HG03442 (cell line): ENCODE results near the gene PRAC1.
"Not testable (repeated sequence)": the region's sequence is repeated elsewhere in the genome, so short reads cannot be mapped to it uniquely, and the experiment has no call there.

Experiments
- ATAC-seq: cut with Tn5 transposase; IDR thresholded peaks from one replicate; pipeline ENCODE4 v1.9.1; 2021; ENCODE audit warnings: mild to moderate bottlenecking, moderate library complexity; ENCODE audit not compliant: unreplicated experiment

The PRAC1 gene

DNA sequence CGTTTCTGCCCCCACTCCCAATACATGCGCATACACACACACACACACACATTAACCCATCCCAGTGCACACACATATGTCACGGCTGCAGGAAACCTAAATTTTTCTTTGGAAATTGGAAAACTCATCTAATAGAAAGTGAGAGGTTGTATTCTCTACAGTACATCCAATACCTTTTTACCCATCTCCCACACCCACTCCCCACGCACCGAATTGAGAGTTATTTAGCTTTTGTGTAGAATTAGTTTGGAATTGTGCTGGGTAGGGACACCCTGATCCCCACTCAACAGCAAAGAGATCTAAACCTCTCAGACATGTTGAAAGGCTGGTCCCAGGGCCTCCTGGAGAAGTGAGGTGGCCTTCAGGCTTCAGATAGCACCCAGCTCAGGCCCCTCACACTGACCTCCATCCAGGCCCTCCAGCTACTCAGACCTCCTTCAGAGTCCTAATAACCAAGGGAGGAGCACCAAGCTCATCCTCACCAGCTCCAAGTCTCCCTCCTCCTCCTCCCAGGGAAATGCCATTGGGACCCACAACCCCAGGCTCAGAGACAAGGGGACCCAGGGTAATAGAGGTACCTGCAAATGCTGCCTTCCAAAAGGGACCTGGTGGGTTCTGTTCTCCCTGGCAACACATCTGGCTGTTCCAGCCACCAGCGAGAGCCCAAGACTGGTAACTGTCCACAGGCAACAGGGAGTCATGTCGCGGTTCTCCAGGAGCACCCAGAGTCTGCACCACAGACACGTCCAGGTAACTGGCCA is 5.3 kb upstream of the PRAC1 start:
- no peak for ATAC-seq

DNA sequence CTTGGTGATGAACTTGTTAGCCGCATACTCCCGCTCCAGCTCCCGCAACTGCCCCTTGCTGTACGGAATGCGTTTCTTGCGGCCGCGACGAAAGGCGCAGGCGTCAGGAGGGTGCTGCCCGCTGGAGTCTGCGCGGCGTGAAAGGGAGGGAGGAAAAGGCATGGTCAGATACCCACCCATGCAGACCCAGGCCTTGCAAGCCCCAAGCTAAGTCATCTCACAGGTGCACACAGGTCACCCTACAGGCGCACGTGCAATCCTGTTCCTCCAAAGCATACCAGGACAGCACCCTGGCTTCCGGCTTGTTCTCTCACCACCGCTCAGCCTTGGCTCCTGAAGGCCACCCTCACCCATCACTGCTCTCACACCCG is 4.6 kb upstream of the PRAC1 start:
- no peak for ATAC-seq

DNA sequence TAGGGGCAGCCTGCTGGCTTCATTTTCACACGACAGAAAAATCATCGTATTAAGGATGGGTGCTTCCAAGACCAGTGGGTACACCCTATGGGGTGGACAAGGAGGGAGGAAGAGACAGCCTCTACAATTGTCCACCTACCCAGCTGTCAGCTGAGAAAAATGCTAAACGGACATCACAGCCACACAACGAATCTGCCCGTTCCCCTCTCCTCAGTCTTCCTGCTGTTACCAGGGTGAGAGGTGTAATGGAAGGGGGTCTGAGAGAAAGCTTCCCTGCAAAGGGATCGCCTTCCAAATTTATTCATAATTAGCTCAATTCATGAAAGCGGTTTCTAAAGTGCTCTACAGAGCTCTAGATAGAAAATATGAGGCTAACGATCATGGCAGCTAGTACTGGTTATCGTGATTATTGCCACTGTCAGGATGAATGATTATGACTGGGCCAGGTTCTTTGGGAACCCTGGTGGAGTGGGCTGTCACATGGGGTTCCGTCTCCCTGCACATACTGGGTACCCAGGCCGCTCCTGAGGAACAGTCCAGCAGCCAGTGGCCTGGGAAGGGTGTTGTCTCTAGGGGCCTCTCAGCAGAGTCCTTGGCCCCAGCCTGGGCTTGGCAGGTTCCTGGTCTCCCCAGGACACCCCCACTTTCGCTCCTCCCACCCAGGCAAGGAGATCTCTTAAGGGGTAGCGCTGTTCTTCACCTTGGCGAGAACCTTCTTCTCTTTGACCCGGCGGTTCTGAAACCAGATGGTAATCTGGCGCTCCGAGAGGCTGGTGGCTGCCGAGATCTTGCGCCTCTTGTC is 4.0 kb upstream of the PRAC1 start:
- no peak for ATAC-seq

DNA sequence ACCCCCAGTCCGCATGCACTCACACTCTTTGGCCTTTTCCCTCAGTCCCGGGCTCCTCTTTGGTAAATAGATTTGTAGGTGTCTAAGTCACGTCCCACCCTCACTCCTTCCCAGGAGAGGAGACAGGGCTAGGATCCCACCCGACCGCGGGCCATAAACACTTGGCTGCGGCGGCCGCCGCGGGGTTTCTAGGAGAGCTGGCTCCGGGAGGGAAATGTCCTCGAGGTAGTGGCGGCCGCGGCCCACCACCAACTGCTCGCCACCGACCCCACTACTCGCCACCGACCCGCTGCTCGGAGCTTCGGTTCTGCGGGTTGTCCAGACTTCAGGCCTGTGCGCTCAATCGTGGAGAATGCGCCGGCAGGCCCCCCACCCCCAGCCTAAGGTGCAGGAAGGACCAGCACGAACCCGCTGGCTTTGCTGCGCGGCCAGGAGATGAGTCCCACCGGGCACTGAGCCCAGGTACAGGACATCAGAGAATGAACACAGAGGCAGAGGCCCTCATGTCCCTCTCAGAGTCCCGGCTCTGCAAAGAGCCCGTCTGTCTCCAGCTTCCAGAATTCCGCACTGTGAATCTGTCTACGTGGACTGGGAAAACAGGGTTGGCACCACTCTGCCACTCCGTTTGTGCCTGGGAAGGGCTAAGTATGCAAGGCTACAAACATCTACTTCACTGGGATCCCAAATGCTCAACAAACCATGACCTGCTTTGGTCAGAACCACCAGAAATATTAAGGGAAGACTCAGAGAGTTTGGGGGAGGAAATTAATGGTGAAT is 3.2 kb upstream of the PRAC1 start:
- no peak for ATAC-seq

- no peak for ATAC-seq
These were observed 2.6 kb upstream of the PRAC1 start for GRCh38 chr17:48725004-48725287.

DNA sequence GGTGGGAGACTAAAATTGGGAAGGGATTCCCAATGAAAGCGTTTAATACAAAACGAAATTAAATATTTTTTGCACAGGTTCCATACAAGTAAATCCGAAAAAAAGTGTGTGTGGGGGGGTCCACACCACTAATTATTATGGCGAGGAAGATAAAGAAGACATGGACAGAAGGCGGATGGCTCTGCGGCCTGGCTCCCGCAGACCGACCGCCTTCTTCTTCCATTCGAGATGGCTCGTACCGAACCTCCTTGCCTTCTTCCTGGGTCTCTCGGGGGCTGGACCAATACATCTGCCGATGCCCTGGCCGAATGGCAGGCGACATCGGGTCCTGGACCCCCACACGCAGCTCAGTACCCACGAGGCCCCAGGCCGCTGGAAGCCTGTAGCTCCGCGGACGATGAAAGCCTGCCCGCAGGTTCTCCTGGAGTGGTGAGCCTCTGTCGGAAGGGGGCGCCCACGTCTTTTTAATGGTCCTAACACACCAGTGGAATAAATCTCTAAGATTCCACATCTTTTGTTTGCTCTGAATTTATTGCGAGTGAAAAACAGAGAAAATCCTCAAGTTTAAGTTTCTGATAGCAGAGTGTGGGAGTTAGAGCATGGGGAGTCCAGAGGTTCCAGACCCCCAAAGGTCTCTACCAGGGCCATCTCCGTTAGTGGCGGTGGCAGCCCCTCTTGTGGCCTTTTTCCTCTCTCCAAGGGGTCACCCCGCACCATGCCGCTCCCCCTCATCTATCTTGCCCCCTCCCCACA is 2.1 kb upstream of the PRAC1 start:
- ATAC-seq = no peak

DNA sequence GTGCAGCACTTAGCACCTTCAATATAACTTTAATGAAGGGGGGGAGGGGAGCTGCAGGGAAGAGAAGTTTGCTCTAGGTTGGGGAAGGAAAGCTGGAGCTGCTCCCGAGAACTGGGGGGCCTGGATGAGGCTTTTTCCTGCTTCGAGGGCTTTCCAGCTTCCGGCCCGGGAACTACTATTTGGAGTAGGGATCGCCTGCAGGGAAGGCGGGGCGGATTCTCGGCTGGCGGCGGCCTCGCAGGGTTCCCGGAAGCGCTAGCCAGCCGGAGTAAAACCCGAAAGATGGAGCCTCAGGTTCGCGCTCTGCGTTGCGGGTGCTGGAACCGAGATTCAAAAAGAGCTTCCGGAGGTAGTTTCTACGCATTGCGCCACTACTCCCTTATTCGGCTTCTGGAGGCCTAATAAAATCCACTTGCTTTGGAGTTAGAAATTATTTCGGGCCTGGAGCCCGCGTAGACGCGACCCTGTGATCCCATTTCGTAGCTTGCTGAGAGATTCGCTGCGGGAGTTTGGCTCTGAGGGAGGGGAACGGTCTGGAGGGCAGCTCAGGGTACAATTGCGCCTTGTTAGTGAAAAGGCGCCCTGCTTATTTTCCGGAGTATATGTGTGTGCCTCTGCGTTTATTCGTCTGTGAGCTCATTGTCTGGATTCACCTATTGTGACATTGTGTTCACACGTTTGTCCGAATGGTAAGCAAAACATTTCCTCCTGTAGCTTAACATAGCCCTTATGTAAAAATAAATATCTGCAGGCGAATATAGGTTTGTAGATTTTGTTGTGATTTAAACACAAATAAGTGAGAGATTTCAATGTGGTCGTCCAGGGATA is 1.3 kb upstream of the PRAC1 start:
- ATAC-seq = no peak

DNA sequence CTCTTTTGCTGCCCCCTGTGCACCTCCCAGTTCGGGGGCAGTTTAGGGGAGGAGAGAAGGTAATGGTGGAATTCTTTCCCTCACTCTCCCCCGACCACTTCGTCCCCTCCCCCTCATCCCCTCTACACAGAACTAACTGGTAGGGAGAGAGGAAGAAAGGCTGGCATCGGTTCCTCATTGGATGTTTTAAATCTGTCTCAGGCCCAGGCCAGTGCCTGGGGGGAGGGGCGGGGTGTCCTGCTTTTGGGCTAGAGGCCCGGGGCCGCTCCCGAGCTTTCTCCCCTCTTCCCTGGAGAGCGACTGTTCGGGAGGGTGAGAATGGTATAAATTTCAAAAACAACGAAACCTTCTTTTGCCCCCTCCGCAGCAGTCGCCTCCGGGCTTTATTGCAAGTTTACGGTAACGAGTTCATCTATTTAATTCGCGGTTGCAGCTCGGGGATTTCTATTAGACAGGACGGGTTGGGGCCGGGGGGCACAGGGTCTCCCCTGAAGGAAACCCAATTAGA is 651 bp upstream of the PRAC1 start, which contains the start of gene PRAC2:
TSS of gene PRAC2 (plus strand) at position 271 of the 508 bp plus-strand sequence. CDS start 1,226 bp downstream, outside the sequence.
- ATAC-seq = no peak

GRCh38 chr17:48721009-48721402 is 1.3 kb downstream of the PRAC1 start:
- no peak for ATAC-seq

GRCh38 chr17:48720266-48721008 is 1.9 kb downstream of the PRAC1 start:
- ATAC-seq = no peak

DNA sequence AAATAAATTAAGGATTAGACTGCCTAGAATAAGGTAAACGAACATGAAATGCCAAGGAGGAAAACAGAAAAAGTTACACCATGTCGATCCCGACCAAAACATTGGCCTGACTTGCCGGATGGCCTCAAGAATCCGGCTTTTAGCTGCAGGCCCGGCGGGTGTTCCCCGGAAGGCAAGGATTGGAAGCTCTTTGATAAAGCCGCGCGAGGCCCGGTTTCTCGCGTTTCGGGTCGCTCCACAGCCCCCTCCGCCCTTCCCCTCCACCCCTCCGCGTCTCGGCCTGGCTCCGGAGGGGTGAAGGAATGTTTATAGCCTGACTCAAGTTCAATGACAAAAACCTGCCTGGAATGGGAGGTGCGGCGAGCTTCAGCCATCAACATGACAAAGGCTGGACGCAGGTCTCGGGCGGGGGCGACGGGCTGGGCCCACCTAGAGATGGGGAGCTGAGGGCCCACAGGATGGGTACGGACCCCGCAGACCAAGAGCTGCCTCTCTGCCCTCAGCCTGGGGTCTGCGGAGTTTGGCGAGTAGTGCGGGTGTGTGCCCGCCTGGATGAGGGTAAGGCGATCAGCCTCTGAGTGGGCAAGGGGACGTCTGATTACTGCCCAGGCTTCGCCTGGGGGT is 2.6 kb downstream of the PRAC1 start:
- ATAC-seq = no peak

DNA sequence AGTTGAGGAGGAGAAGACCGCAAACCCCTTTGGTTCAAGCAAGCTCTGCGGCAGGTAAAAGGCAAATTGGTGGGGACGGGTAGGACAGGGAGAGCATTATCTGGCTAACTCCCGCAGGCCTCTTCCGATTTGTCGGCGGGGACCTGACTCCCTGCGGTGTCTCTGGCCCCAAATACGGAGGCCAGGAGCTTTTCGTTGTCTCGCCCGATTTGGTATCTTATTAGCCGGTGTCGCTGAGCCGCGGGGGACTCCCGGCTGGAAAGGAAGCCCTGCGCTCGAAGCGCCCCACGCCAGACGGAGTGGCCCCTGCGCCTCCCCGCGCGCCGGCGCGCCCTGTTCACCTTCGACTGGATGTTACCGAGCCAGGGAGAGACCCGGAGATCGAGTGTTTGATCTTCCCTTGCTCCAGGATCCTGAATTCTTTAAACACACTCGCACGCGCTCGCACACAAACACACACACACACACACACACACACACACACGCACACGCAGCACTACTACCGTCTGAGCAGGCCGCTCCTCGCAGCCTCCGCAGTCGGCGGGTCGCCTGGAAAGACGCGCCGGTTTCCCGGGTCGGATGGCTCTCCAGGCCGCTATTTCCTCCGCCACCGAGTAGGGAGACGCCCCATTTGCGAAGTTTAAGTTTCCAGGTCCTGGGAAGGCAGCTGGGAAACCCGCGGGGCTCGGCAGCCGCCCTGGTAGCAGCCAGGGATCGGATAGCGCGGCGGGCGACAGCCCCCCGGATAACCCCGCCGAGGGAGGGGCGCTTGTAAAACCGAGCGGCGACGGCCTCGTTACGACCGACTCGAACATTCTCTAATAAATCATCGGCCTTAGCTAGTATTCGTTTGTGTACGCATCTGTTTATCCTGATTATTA is 3.3 kb downstream of the PRAC1 start:
- ATAC-seq = no peak

DNA sequence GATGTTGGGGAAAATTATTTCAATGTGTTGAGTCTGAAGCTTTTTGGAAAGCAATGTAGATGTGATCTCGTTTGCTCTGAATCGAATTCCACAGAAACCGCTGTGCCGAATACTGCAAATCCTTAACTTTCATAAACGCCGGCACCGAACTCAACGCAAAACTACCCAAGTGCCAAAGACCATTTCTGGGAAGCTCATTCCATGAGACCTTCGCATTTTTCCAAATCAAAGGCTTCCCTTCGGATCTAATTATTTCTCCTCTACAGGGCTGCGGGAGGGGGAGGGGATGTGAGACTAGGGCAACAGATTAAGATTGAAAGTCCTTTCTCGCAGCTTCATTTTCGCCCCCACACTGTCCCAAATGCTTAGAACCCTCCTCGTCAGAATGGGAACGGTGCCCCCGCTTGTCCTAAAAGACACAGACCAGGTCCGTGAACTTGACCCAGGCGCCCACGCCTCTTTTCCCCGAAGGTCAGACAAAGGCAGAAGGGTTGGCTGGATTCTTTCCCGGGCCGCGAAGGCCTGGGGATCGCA is 4.0 kb downstream of the PRAC1 start:
- ATAC-seq = no peak

DNA sequence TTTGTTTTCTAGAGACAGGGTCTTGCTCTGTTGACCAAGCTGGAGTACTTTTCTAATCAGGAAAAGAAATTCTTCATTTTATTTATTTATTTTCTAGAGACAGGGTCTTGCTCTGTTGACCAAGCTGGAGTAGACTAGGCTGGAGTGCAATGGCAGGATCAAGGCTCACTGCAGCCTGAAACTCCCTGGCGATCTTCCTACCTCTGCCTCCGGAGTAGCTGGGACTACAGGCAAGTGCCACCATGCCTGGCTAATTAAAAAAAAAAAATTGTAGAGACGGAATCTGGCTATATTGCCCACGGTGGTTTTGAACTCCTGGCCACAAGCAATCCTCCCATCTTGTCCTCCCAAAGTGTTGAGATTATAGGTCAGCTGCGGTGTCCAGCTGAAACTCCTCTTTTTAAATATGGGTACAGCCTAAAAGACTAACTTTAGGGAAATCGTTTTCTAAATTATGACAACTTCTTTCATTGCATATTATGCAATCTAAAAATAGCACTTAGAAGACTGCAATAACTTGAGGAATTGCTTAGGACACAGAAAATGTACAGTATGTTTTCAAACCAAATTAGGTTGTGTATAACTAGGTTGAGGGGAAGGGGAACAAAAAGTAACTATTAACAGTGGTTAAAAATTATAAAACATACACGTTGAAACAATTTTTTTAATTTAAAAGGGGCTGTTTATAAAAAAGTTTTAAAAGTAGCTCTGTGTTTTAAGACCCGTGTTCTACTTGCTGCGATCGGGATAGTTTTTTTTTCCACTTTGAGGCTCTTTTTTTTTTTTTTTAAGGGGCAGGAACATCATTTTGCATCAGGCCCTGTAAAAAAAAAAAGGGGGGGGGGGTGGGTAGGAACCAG is 4.7 kb downstream of the PRAC1 start:
- no peak for ATAC-seq

DNA sequence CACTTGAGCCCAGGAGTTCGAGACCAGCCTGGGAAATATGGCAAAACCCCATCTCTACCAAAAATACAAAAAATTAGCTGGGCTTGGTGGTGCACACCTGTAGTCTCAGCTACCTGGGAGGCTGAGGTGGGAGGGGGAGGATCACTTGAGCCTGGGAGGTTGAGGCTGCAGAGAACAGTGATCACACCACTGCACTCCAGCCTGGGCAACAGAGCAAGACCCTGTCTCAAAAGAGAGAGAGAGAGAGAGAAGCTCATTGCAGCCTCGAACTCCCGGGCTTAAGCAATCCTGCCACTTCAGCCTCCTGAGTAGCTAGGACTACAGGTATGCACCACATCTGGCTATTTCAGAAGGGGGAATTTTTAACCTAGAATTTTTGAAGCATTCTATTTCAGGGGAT is 5.8 kb downstream of the PRAC1 start:
- not testable (repeated sequence) for ATAC-seq

DNA sequence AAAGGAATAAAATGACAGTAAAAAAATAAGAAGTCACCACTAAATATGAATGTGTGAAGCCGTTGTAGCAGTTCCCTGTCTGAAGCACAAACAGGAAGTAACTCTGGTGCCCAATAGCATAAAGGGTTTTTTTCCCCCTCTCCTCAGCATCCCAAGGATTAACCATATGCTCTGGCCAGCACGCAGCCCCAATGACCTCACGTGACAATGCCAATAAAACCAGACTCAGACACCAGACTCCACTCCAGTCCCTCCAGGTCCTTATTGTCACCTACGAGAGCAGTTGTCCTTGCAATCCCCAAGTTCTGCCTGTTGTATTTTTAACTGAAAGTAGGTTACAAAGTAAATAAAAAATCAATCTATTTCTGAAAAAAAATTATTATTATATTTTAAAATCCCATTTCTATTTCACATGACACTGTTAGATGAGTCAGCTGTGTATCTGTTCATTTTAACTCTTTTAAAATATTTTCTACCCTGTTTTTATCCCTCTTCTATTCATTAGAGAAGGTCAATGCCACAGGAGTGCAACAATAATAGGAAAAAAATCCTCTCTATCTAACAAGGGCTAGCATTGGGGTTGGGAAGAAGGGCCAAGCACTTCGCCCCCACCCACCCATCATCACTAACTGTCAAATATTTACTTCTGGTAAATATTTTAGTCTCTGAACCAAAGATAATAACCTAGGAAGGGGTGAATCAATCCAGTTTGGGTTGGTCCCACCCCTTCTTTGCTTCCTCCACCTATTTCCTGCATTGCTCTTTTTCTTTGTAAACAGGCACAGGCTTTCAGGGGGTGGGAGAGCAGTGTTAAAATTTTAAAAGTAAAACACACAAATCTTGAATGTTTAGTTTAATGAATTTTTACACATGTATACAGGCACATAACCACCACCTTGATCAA is 6.6 kb downstream of the PRAC1 start:
- ATAC-seq = no peak
